GM12873 (cell line): ENCODE data around the gene FUS.

ENCODE experiments used
- CTCF ChIP-seq: IDR thresholded peaks from 2 replicates; pipeline ENCODE4 v1.5.1; 2012; ENCODE audit warnings: low read depth, mild to moderate bottlenecking, moderate library complexity, low read length, control low read depth; ENCODE audit not compliant: insufficient read depth; ENCODE audit errors: missing control alignments

The FUS gene

GRCh38 chr16:31142109-31143010 lies 37.6 kb upstream of the FUS start:
- TF ChIP-seq CTCF, result peak; percentile 90

- no peak for TF ChIP-seq CTCF
Observed at GRCh38 chr16:31143011-31143693, 36.8 kb upstream of the FUS start.

- peak; percentile 14 for TF ChIP-seq CTCF
Observed at GRCh38 chr16:31143694-31144148, 36.2 kb upstream of the FUS start.

- no peak for TF ChIP-seq CTCF
Observed at GRCh38 chr16:31145398-31145990, 34.4 kb upstream of the FUS start.

GRCh38 chr16:31147574-31147973 lies 32.4 kb upstream of the FUS start:
- no peak for TF ChIP-seq CTCF

GRCh38 chr16:31148281-31148728 lies 31.6 kb upstream of the FUS start:
- TF ChIP-seq CTCF, result no peak

GRCh38 chr16:31148896-31149295 lies 31.0 kb upstream of the FUS start:
- no peak for TF ChIP-seq CTCF
